ENCODE results near the gene KAT8. TPM values are rescaled to one million over a fixed set of nuclear protein-coding genes. Genes with fewer than 3 reads are reported as not detected.

Gene KAT8
- total RNA-seq, 1 experiment from 2014 or later = 44.9 TPM

GRCh38 chr16:31179219-31179746 lies 61.8 kb downstream of the KAT8 start:
- peaks cover 43% of the 10 kb centered on the region for H3K79me2 ChIP-seq (ENCODE audit: insufficient read depth, low read length)
- POLR2A ChIA-PET = interaction anchor here (0.6 to 2.1 kb wide), 19 partner anchors 8 to 280 kb away, joined by 3 to 17 read pairs (median 4); partner anchors contain the start of genes ARMC5, HSD3B7, KAT8 and TRIM72

More at GRCh38 chr16:31179219-31179746, 61.8 kb downstream of the KAT8 start:
- BruUV-seq (replicated peaks) = no TSS peak
- no peaks in the 10 kb centered on the region for H3K27me3 ChIP-seq (ENCODE audit: insufficient read depth, low read length)
- intact Hi-C loops (cut with micrococcal nuclease) = no loop called here
- ChIA-PET RAD21 (ENCODE audit: low non-redundant PET in 1 of 2, low total read pairs in 2 of 2, uncharacterized antibody in 2 of 2, unreplicated experiment in 2 of 2) (no interaction called here), CTCF (no interaction called here)
- no peak for DNase-seq (ENCODE audit: low read depth, low spot score)
- H3K4me3 ChIP-seq (replicated peaks in 1 of 2; ENCODE audit: low read depth in 1 of 2, low read length in 2 of 2) = peak overlapping the region; percentile 90 to 93
- peaks cover 34% of the 10 kb centered on the region for H4K20me1 ChIP-seq (ENCODE audit: insufficient read depth)
- no peaks in the 10 kb centered on the region for H3K9me3 ChIP-seq (ENCODE audit: control insufficient read depth in 1 of 2, insufficient read depth in 1 of 2, low read depth in 1 of 2, low read length in 2 of 2)
- peak overlapping the region; percentile 92 for H3K27ac ChIP-seq (ENCODE audit: low read depth, low read length)
- peak overlapping the region; percentile 98 for H3K9ac ChIP-seq (ENCODE audit: low read length)
- TF ChIP-seq SP1 (IDR thresholded peaks at IDR 0.05; ENCODE audit: low read depth) (no peak), SRF (IDR thresholded peaks at IDR 0.05; ENCODE audit: low read depth) (no peak), CEBPB (IDR thresholded peaks at IDR 0.05; ENCODE audit: low read depth) (no peak), POLR2A (IDR thresholded peaks at IDR 0.05; ENCODE audit: borderline replicate concordance, extremely low read depth, insufficient read depth, insufficient read length) (no peak), CBX3 (IDR thresholded peaks at IDR 0.05; ENCODE audit: low read depth) (no peak), YY1 (IDR thresholded peaks at IDR 0.05; ENCODE audit: extremely low read depth, insufficient replicate concordance, low read depth, low read length) (no peak), FOSL1 (IDR thresholded peaks at IDR 0.05; ENCODE audit: low read depth) (no peak), MAX (IDR thresholded peaks at IDR 0.05) (no peak), ZNF274 (IDR thresholded peaks at IDR 0.05; ENCODE audit: low read depth, low read length) (no peak), CTCF (IDR thresholded peaks at IDR 0.05 in 2 of 3, conservative IDR thresholded peaks at IDR 0.05 in 1 of 3; ENCODE audit: borderline replicate concordance in 1 of 3, insufficient read depth in 1 of 3, low read depth in 2 of 3, low read length in 2 of 3) (no peak), POLR2AphosphoS5 (IDR thresholded peaks at IDR 0.05; ENCODE audit: low read depth, low read length) (no peak)
- H3K36me3 ChIP-seq (ENCODE audit: control insufficient read depth in 1 of 2, insufficient read depth in 2 of 2, low read length in 2 of 2) = peaks cover 20 to 31% of the 10 kb centered on the region in 2 experiments
- H2AFZ ChIP-seq (ENCODE audit: low read depth, low read length, poor library complexity, severe bottlenecking) = peak overlapping the region; percentile 77
- peaks cover 10 to 26% of the 10 kb centered on the region in 2 experiments for H3K4me1 ChIP-seq (ENCODE audit: control insufficient read depth in 1 of 2, insufficient read depth in 2 of 2, low read length in 2 of 2)
- no peaks in the 10 kb centered on the region for H3K9me2 ChIP-seq (ENCODE audit: insufficient read depth)
- peak overlapping the region; percentile 92 for H3K4me2 ChIP-seq (ENCODE audit: low read length)
- peak; percentile 14 for ATAC-seq
